Endothelial cell of umbilical vein (primary cell): Measurements from ENCODE around the gene GCA. TPM values are rescaled to one million over a fixed set of nuclear protein-coding genes. Genes with fewer than 3 reads are reported as not detected.

Source experiments
- BruUV-seq: library from RNA; stranded (reverse); fragments of 400-500 nt; replicated peaks from 2 replicates; lab custom pipeline; 2021; lab: Mats Ljungman, UMichigan
- CTCF ChIA-PET: fragments of 300-600, 350-600 bp; sonication (Branson Sonifier 250); formaldehyde crosslinking; loops from one replicate; lab custom pipeline; 2021; ENCODE audit warnings: antibody characterized with exemption, inconsistent platforms; lab: Charles Lee
- POLR2A ChIA-PET: fragments of 300-600, 350-600 bp; sonication (Branson Sonifier 250); formaldehyde crosslinking; loops from one replicate; lab custom pipeline; 2021; ENCODE audit warnings: antibody characterized with exemption, inconsistent platforms; lab: Charles Lee
- DNase-seq: peaks from one replicate; pipeline ENCODE4 v3.0.0-alpha.2; 2011; ENCODE audit warnings: low read depth, low spot score
- FAIRE-seq: peaks from 2 replicates; lab custom pipeline; 2011; peaks lifted over from hg19 to GRCh38; lab: Jason Lieb, UNC
- H2AFZ ChIP-seq: 2 replicates; pipeline ENCODE4 v1.6.0; 2012; ENCODE audit warnings: low read depth, low read length, control low read depth, inconsistent platforms
- H3K27ac ChIP-seq: 2 replicates; pipeline ENCODE4 v1.5.1; 2011; ENCODE audit warnings: low read depth, mild to moderate bottlenecking, control low read depth, low read length, moderate library complexity; ENCODE audit not compliant: insufficient read depth
- H3K27me3 ChIP-seq, 2 experiments: 2 replicates each; pipeline versions ENCODE4 v1.6.0 to v1.6.1; 2011; ENCODE audit warnings: low read length in 2 of 2, mixed read lengths in 1 of 2; ENCODE audit not compliant: control insufficient read depth in 2 of 2, insufficient read depth in 2 of 2
- H3K36me3 ChIP-seq, 2 experiments: 2 replicates in 1 of 2; 3 replicates in 1 of 2; pipeline ENCODE4 v1.5.1; 2011; ENCODE audit warnings: low read length in 2 of 2, mild to moderate bottlenecking in 1 of 2, moderate library complexity in 1 of 2; ENCODE audit not compliant: control insufficient read depth in 2 of 2, insufficient read depth in 2 of 2; ENCODE audit errors: extremely low read depth in 1 of 2
- H3K4me1 ChIP-seq: 3 replicates; pipeline ENCODE4 v1.5.1; 2011; ENCODE audit warnings: mild to moderate bottlenecking, low read length; ENCODE audit not compliant: control insufficient read depth, insufficient read depth; ENCODE audit errors: extremely low read depth
- H3K4me2 ChIP-seq: 2 replicates; pipeline ENCODE4 v1.6.1; 2011; ENCODE audit warnings: low read length, control low read depth, mixed read lengths; ENCODE audit not compliant: insufficient read depth
- H3K4me3 ChIP-seq, 3 experiments: fragments of 200-600 bp in 1 of 3; sonication (generic), shearing (Covaris generic) in 1 of 3; replicated peaks in 1 of 3; 2 replicates each; pipeline ENCODE4 v1.5.1; 2011 to 2016; ENCODE audit warnings: control low read depth in 3 of 3, low read length in 3 of 3, mild to moderate bottlenecking in 2 of 3, inconsistent platforms in 1 of 3, low read depth in 1 of 3, moderate library complexity in 1 of 3; ENCODE audit not compliant: insufficient read depth in 1 of 3
- H3K79me2 ChIP-seq: 2 replicates; pipeline ENCODE4 v1.6.0; 2012; ENCODE audit warnings: low read length, inconsistent platforms; ENCODE audit not compliant: control insufficient read depth, insufficient read depth
- H3K9ac ChIP-seq: replicated peaks from 2 replicates; pipeline ENCODE3; 2011; ENCODE audit warnings: low read length, control low read depth; ENCODE audit not compliant: insufficient read depth; ENCODE audit errors: extremely low read depth
- H3K9me1 ChIP-seq: replicated peaks from 3 replicates; pipeline ENCODE4 v1.6.0; 2011; ENCODE audit warnings: mild to moderate bottlenecking, low read length; ENCODE audit not compliant: control insufficient read depth, insufficient read depth; ENCODE audit errors: extremely low read depth
- H3K9me3 ChIP-seq: replicated peaks from 2 replicates; pipeline ENCODE4 v1.5.1; 2012; ENCODE audit warnings: low read length, inconsistent platforms; ENCODE audit not compliant: control insufficient read depth, insufficient read depth
- H4K20me1 ChIP-seq: replicated peaks from 2 replicates; pipeline ENCODE3; 2011; ENCODE audit warnings: mild to moderate bottlenecking, low read length; ENCODE audit not compliant: control insufficient read depth, insufficient read depth; ENCODE audit errors: extremely low read depth
- EZH2 ChIP-seq: IDR thresholded peaks from 2 replicates; pipeline ENCODE4 v1.6.1; 2012; ENCODE audit warnings: borderline replicate concordance, low read depth, mild to moderate bottlenecking, moderate library complexity, low read length, inconsistent platforms; ENCODE audit not compliant: severe bottlenecking
- FOS ChIP-seq: IDR thresholded peaks from 2 replicates; pipeline ENCODE4 v1.6.1; 2011; ENCODE audit warnings: mild to moderate bottlenecking, low read length, moderate library complexity, borderline replicate concordance; ENCODE audit not compliant: insufficient read depth
- GATA2 ChIP-seq: IDR thresholded peaks from 2 replicates; pipeline ENCODE4 v1.7.0; 2011; ENCODE audit warnings: low read depth, mild to moderate bottlenecking, moderate library complexity, mixed read lengths, low read length; ENCODE audit not compliant: insufficient read length, insufficient read depth
- JUN ChIP-seq: IDR thresholded peaks from 2 replicates; pipeline ENCODE4 v1.6.1; 2011; ENCODE audit warnings: borderline replicate concordance, low read depth; ENCODE audit not compliant: insufficient read length, insufficient read depth
- MYC ChIP-seq: IDR thresholded peaks from one replicate; pipeline ENCODE4 v1.6.1; 2011; ENCODE audit warnings: mild to moderate bottlenecking, low read depth, low read length
- POLR2A ChIP-seq: IDR thresholded peaks from 2 replicates; pipeline ENCODE4 v1.6.1; 2012; ENCODE audit warnings: low read depth, mild to moderate bottlenecking, control low read depth, low read length
- POLR2AphosphoS5 ChIP-seq: IDR thresholded peaks from 2 replicates; pipeline ENCODE4 v1.6.1; 2012; ENCODE audit warnings: low read depth, mild to moderate bottlenecking, control low read depth, low read length, moderate library complexity; ENCODE audit not compliant: insufficient read depth
- dilution Hi-C: fragments of 300-500 bp; cut with MboI; formaldehyde crosslinking; loops from one replicate; pipeline ENCODE4 v1.15.0; 2019; ENCODE audit warnings: low sequenced_read_pairs; ENCODE audit not compliant: extremely low pct_ligation_motif_present
- intact Hi-C: fragments of 100-400 bp; cut with micrococcal nuclease; formaldehyde crosslinking; loops from one replicate; pipeline ENCODE4 v1.10.0; 2022
- polyA plus RNA-seq, 4 experiments: library from polyadenylated mRNA; depleted of rRNA in 3 of 4; stranded (reverse) in 3 of 4; unstranded in 1 of 4; fragments of >200 nt; gene quantifications; 2 replicates each; pipeline versions ENCODE4 v1.2.1 to v1.2.3, GENCODE V29; 2011 to 2012; ENCODE audit warnings: missing spikeins in 1 of 4
- total RNA-seq: library from RNA; stranded (reverse); gene quantifications from 2 replicates; pipeline ENCODE4 v1.2.3, GENCODE V29; 2021
- TF ChIP-seq, protein P1 (sequence below): IDR thresholded peaks from 2 replicates; pipeline ENCODE4 v1.6.1; 2011; ENCODE audit not compliant: insufficient read depth, insufficient read length
- TF ChIP-seq, protein P2 (sequence below), 2 donors: IDR thresholded peaks; 1 replicate in 1 of 2; 2 replicates in 1 of 2; pipeline ENCODE4 v1.5.1; 2011; ENCODE audit warnings: low read length in 2 of 2, mild to moderate bottlenecking in 2 of 2, moderate library complexity in 2 of 2, control low read depth in 1 of 2, inconsistent platforms in 1 of 2, low read depth in 1 of 2; ENCODE audit not compliant: insufficient read depth in 1 of 2; ENCODE audit errors: extremely low read depth in 1 of 2

GCA gene
- total and polyA plus RNA-seq, 2 donors (not counting 3 experiments of a cell fraction or from before 2014, with no cell fraction given) = 10.7 to 11.2 TPM

DNA sequence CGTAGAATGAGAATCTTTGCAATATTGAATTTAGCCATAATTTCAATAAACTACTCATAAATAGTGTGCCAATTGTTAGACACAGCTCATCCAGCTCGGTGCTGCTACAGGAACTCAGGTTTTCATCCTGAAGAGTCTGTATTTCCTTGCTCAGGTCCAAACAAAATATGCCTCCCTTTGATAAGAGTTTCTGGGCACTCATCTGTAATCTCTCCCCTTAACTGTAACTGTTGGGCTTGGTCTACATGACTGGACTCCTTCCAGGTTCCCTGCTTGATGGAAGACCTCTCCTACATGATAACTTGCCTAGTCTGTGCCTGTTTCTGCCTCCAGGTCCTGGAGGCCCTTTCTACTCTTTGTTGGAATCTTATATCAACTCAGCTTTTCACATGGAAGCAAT is 57.9 kb downstream of the GCA start:
- no peaks in the 10 kb centered on the region for H3K27me3 ChIP-seq
- intact Hi-C loops = no loop called here
- no peaks in the 10 kb centered on the region for H3K9me3 ChIP-seq
- no peak overlapping the region for H3K9ac ChIP-seq
- ChIA-PET POLR2A (no interaction called here), CTCF (interaction anchor here (1.0 kb wide), 1 partner anchor 62 kb away, joined by 3 read pairs; no protein-coding TSS in a partner anchor)
- TF ChIP-seq, protein P1, sequence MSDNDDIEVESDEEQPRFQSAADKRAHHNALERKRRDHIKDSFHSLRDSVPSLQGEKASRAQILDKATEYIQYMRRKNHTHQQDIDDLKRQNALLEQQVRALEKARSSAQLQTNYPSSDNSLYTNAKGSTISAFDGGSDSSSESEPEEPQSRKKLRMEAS = no peak
- TF ChIP-seq GATA2 = no peak
- TF ChIP-seq, protein P2, sequence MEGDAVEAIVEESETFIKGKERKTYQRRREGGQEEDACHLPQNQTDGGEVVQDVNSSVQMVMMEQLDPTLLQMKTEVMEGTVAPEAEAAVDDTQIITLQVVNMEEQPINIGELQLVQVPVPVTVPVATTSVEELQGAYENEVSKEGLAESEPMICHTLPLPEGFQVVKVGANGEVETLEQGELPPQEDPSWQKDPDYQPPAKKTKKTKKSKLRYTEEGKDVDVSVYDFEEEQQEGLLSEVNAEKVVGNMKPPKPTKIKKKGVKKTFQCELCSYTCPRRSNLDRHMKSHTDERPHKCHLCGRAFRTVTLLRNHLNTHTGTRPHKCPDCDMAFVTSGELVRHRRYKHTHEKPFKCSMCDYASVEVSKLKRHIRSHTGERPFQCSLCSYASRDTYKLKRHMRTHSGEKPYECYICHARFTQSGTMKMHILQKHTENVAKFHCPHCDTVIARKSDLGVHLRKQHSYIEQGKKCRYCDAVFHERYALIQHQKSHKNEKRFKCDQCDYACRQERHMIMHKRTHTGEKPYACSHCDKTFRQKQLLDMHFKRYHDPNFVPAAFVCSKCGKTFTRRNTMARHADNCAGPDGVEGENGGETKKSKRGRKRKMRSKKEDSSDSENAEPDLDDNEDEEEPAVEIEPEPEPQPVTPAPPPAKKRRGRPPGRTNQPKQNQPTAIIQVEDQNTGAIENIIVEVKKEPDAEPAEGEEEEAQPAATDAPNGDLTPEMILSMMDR (IDR thresholded peaks at IDR 0.05; ENCODE audit: extremely low read depth in 1 of 2, insufficient read depth in 1 of 2, low read depth in 1 of 2, low read length in 2 of 2) = no peak
- TF ChIP-seq MYC = no peak
- no peak for TF ChIP-seq EZH2
- H3K9me1 ChIP-seq = no peaks in the 10 kb centered on the region
- dilution Hi-C loops = no loop called here
- no peaks in the 10 kb centered on the region for H3K36me3 ChIP-seq
- no TSS peak for BruUV-seq
- H3K4me3 ChIP-seq = no peak overlapping the region
- no peak for DNase-seq
- no peaks in the 10 kb centered on the region for H3K4me1 ChIP-seq
- no peak for FAIRE-seq
- no peaks in the 10 kb centered on the region for H3K79me2 ChIP-seq
- no peak overlapping the region for H3K27ac ChIP-seq
- H2AFZ ChIP-seq = no peak overlapping the region
- H4K20me1 ChIP-seq = no peaks in the 10 kb centered on the region
- H3K4me2 ChIP-seq = no peak overlapping the region

DNA sequence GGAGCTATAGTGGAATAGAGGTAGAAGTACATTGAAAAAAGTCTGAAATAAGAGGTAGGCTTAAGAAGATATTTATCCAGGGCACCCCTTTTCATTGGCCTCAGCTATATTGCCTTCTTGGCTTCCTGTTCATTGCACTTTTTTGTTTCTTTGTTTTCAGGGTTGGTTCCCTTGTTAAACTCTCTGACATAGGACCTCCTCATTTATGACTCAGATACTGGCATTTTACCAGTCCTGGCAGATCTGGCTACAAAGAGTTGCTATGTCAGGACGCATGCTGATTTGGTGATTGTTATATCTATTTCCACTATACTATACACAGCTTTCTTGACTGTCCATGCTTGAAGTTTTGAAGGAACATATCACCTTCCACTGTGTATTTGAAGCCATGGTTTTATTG is 60.0 kb downstream of the GCA start:
- dilution Hi-C loops (no loop called here), intact Hi-C loops (no loop called here)
- POLR2A ChIA-PET = no interaction called here
- H3K27ac ChIP-seq = no peak overlapping the region
- no peaks in the 10 kb centered on the region for H3K27me3 ChIP-seq
- H3K9me1 ChIP-seq = no peaks in the 10 kb centered on the region
- H3K9me3 ChIP-seq = no peaks in the 10 kb centered on the region
- FAIRE-seq (peak; percentile 61), DNase-seq (peak; percentile 84)
- BruUV-seq = no TSS peak
- no peak overlapping the region for H3K9ac ChIP-seq
- no peaks in the 10 kb centered on the region for H3K4me1 ChIP-seq
- no peak overlapping the region for H3K4me2 ChIP-seq
- no peaks in the 10 kb centered on the region for H3K36me3 ChIP-seq
- H4K20me1 ChIP-seq = no peaks in the 10 kb centered on the region
- no peaks in the 10 kb centered on the region for H3K79me2 ChIP-seq
- peak overlapping the region; percentile 41 for H2AFZ ChIP-seq
- TF ChIP-seq EZH2 (no peak), MYC (no peak), FOS (no peak), POLR2AphosphoS5 (no peak), GATA2 (no peak), JUN (no peak), POLR2A (no peak)
- TF ChIP-seq, protein P1 = no peak
- TF ChIP-seq, protein P2 (IDR thresholded peaks at IDR 0.05; ENCODE audit: extremely low read depth in 1 of 2, insufficient read depth in 1 of 2, low read depth in 1 of 2, low read length in 2 of 2) = no peak
- CTCF ChIA-PET = no interaction called here
- no peak overlapping the region for H3K4me3 ChIP-seq
